HG03064 (cell line): ENCODE measurements around the gene ARHGEF10L.

Experiments
- ATAC-seq: cut with Tn5 transposase; IDR thresholded peaks from one replicate; pipeline ENCODE4 v1.9.1; 2021; ENCODE audit warnings: low read depth; ENCODE audit not compliant: unreplicated experiment

Gene ARHGEF10L

DNA sequence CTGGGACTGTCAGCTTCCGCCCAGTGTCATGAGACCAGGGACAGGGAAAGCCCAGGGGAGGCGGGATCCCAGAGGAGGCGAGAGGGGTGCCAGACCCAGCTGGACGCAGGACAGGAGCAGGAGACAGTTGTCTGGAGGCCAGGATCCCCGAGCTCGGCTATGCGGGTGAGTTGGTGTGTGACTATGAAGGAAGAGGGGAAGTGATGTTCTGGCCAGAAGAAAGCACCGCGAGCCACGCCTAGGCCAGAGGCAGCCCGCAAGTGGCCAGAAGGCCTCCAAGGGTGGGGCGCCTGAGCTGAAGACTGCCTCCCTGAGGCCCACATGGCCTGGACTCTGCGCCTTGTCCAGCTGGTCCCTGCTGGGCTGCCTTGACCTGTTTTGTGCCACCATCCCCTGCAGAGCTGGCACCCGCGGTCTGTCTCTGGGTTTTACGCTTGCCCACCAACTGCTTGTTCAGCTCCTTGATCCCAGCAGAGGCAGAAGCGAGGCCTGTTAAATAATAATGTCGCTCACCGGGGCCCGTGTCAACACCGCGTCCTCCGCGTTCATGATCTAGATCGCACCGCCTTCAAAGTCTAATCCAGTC lies 130.5 kb downstream of the ARHGEF10L start:
- no peak for ATAC-seq

DNA sequence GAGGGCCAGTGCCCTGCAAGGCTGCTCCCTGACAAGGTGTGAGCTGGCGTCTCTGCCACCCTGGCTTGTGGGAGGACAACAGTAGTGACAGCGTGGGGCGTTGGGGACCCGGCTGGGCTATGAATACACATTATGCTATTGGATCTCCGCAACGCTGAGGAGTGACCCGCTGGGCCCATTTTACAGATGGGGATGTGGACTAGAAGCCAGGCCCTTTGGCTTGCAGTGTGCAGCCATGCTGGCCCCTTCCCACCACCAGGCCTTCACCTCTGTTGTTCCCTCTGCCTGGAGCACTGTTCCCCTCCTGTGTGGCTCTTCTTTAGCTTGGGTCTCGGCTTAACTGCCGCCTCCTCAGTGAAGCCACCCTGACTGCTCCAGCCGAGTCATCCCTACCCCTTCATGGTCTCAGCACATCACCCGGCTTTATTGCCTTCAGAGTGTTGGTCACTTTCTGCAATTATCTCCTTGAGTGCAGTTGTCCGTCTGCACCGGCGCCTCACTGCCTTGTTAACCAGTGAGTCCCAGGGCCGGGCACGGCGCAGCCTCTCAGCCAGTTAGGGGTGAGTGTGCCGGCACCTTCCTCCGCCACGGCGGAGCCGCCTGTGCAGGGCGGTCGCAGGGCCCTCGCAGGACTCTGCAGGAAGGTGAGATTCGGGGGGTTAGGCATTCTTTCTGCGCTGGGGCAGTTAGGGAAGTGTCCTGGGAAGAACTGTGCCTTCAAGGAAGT lies 131.3 kb downstream of the ARHGEF10L start:
- ATAC-seq = no peak

DNA sequence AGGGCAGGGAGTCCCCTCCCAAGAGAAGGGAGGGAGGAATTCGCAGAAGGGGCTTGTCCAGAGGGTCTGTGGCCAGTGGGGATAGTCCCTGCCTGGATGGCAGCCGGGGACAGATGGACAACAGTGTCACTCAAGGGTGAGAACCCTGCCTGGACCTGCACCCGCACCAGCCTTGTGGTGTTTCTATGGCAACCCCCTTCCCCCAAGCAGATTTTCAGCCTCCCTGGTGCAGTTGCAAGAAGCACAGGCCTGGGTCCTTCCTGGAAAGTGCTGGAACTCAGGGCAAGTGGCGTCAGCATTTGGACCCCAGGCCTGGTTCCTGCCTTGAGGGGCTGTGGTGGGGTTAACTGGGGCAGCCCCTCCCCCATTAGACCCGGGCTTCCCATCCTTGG lies 131.8 kb downstream of the ARHGEF10L start:
- ATAC-seq = no peak

- no peak for ATAC-seq
Observed at GRCh38 chr1:17671741-17672140, 132.2 kb downstream of the ARHGEF10L start.

GRCh38 chr1:17672226-17672625 lies 132.7 kb downstream of the ARHGEF10L start:
- no peak for ATAC-seq

- ATAC-seq = no peak
Observed at GRCh38 chr1:17673329-17674072, 134.0 kb downstream of the ARHGEF10L start.

DNA sequence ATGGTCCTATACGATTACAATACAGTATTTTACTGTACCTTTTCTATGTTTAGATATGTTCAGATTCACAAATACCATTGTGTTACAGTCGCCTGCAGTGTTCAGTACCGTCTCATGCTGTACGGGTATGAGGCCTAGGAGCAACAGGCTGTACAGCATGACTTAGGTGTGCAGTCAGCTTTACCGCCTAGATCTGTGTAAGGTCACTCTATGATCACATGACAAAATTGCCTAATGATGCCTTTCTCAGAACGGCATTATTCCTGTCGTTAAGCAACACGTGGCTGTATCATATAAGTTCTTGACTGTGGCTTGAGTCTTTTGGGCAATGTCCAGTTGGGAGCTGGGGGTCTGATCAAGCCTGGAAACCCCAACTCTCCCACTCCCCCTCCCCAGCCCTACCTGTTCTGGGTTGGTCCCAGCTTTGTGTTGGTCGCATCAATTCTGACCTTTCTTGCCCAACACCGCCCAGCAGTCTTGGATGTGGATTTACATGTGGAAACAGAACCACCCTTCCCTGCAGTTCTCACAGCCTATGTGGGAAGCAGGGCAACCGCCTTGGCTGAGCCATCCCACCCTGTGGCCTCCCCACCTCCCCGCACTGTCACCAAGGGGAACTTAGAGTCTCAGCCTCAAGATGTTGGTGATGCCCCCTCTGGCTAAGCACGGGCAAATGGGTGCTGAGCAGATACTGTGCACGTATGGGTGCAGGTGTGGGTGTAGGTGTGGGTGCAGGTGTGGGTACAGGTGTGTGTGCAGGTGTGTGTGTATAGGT lies 135.4 kb downstream of the ARHGEF10L start:
- no peak for ATAC-seq

DNA sequence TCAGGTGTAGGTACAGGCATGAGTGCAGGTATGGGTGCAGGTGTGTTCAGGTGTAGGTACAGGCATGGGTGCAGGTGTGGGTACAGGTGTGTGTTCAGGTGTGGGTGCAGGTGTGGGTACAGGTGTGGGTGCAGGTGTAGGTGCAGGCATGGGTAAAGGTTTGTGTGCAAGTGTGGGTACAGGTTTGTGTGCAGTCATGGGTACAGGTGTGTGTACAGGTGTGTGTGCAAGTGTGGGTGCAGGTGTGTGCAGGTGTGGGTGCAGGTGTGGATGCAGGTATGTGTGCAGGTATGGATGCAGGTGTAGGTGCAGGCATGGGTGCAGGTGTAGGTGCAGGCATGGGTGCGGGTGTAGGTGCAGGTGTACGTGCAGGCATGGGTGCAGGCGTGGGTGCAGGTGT lies 136.2 kb downstream of the ARHGEF10L start:
- no peak for ATAC-seq

GRCh38 chr1:17676387-17677060 lies 137.0 kb downstream of the ARHGEF10L start:
- no peak for ATAC-seq

DNA sequence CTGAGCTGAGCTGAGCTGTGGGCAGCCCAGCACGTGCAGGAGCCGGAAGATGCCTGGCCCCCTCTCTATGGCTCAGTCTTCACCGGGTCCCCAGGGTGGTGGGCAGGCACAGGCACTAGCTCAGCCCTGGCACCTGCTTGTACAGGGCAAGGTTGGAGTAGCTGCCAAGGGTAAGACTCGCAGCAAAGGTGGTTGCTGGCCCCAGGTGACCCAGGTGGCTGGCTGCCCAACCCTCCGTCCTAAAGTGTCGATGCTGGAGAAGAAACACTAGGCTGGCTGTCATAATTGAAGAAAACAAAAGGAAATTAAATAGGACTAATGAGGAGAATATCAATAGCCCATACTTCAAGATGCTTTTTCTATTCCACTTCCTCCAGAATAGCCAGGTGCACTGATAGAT lies 138.5 kb downstream of the ARHGEF10L start:
- ATAC-seq = no peak

- no peak for ATAC-seq
Observed at GRCh38 chr1:17679856-17680255, 140.4 kb downstream of the ARHGEF10L start.

- ATAC-seq = no peak
Observed at GRCh38 chr1:17680308-17680707, 140.8 kb downstream of the ARHGEF10L start.

DNA sequence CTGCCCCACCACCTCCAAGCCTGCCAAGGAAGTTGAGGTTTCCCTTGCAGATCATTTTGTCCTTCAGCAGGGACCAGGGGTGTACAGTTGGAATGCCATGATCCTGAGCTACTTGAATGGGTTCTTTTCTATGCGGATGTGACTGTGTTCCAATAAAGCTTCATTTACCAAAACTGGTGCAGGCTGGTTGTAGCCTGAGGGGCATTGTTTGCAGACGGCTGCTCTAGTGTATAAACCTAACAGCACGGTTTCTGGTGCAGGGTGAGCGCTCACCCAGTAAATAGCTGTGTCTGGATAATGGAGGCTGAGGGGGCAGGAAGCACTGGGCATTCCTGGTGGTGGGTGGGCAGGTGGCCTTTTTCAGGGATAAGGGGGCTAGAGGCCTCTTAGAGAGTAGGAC lies 142.9 kb downstream of the ARHGEF10L start:
- no peak for ATAC-seq

GRCh38 chr1:17683598-17683997 lies 144.1 kb downstream of the ARHGEF10L start:
- no peak for ATAC-seq

GRCh38 chr1:17684810-17685209 lies 145.3 kb downstream of the ARHGEF10L start:
- ATAC-seq = no peak

DNA sequence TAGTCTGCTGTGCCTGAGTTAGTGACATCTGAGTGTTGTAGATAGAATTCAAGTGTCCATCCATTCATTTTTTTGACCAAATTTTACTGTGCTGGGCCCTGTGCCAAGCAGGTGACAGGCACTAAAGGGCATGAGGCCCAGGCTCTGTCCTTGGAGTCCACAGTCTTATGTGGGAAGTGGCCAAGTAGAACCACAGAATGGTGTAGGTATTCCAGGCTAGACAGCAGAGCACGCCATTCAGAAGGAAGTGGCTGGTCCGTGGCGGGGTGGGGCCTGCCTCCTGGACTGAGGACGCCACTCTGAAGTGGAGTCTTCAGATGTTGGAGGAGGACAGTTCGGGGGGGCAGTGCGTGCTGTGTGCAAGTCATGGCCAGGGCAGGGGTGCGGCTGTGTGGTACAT lies 146.8 kb downstream of the ARHGEF10L start:
- ATAC-seq = no peak

DNA sequence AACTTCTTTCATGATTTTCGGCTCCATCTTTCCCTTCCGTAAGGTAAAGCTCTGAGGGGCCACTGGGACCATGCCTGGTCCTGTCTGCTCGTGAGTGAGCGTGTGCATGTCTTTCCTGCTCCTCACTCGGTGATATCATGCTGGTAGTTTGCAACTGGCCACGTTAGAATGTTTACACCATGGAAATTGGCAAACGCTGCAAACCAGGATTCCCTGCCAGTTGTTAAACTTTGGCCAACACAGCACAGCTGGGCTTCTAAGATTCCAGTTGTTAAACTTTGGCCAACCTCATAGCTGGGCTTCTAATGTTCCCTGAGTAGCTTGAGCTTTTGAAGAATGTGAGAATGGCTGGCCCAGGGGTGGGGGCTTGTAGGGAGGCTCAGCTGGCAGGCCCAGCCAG lies 147.6 kb downstream of the ARHGEF10L start:
- ATAC-seq = no peak

DNA sequence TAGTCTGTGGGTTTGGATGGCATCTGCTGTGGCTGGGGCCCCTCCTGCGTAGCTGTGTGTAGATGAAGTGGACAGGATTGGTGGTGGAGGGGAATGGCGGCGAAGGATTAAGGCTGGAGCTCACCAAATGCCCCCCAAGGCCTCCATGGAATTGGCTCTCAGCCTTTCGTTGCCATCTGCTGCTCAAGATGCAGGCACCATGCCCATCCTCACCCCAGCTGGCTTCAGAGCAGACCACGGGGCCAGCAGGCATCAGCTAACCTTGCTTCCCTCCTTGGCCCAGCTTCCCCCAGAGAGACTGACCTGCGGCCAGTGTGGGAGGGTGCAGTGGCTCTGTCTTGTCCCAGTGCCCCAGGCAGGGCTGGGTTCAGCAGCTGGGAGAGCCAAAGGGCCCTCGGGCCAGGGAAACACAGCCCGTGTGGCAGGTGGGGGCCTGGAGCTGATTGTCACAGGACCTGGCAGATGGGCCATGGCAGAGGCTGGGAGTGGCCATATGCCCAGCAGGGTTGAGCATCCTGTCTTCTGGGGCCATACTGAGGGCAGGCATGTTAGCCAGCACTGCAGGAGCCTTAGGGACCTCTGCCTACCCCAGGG lies 148.8 kb downstream of the ARHGEF10L start:
- ATAC-seq = no peak

GRCh38 chr1:17689011-17689410 lies 149.5 kb downstream of the ARHGEF10L start:
- ATAC-seq = no peak
